Cardiac muscle cell (in vitro differentiated cells and primary cell): Measurements from ENCODE around the gene INPP4A. TPM values are rescaled to one million over a fixed set of nuclear protein-coding genes. Genes with fewer than 3 reads are reported as not detected.
"Not testable (repeated sequence)": the region's sequence is repeated elsewhere in the genome, so short reads cannot be mapped to it uniquely, and the experiment has no call there.

Experiments used
- DNase-seq, 2 donors: peaks; one replicate each; pipeline versions ENCODE4 v3.0.0 to v3.0.0-alpha.2; 2010 to 2017; ENCODE audit warnings: low read depth in 1 of 2, low spot score in 1 of 2
- H3K27ac ChIP-seq: fragments of 200-600 bp; sonication (generic); 2 replicates; pipeline ENCODE4 v1.5.1; 2016
- H3K27me3 ChIP-seq: fragments of 200-600 bp; sonication (generic); 2 replicates; pipeline ENCODE4 v1.6.0; 2016; ENCODE audit warnings: control low read depth
- H3K36me3 ChIP-seq: fragments of 200-600 bp; sonication (generic); 2 replicates; pipeline ENCODE4 v1.5.1; 2016; ENCODE audit warnings: control low read depth
- H3K4me1 ChIP-seq: fragments of 200-600 bp; sonication (generic); 2 replicates; pipeline ENCODE4 v1.8.1; 2017; ENCODE audit warnings: low read depth, mild to moderate bottlenecking, mixed run types
- H3K4me3 ChIP-seq: fragments of 200-600 bp; sonication (generic); 2 replicates; pipeline ENCODE4 v1.5.1; 2016; ENCODE audit warnings: mild to moderate bottlenecking
- H3K9me3 ChIP-seq: fragments of 200-600 bp; sonication (generic); 2 replicates; pipeline ENCODE4 v1.5.1; 2017; ENCODE audit warnings: low read depth, mild to moderate bottlenecking, control low read depth
- polyA plus RNA-seq: library from polyadenylated mRNA; unstranded; fragments of >200 nt; fragmentation: Nextera tagmentation; extraction: Ambion mirVana; gene quantifications from 2 replicates; pipeline ENCODE4 v1.2.1, GENCODE V29; 2016
- total RNA-seq: library from RNA; depleted of rRNA; stranded (reverse); fragments of >200 nt; gene quantifications from 2 replicates; pipeline ENCODE4 v1.2.3, GENCODE V29; 2016
- TF ChIP-seq, protein P1 (sequence below): IDR thresholded peaks from 2 replicates; pipeline ENCODE4 v1.5.1; 2012; ENCODE audit warnings: low read depth, mild to moderate bottlenecking, low read length

INPP4A gene
- total and polyA plus RNA-seq, 2 experiments from 2014 or later: 11.6 to 25.0 TPM

DNA sequence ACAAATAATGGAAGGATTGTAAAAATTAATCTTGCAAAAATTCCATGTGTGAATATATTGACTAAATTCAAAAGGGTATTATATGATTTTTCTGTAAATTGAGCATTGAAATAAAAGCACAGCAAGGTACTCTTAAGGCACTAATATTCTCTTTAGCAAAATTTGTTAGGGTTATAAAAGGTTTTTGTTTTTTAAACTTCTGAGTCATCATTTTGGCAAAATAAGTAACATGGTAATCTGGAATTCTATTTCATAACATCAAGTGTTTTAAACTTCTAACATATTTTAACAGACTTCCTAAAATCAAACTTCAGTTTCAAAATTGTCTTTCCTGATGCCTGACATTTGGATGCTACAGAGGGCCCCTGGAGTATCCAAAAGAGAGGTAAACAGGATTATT lies 12.5 kb upstream of the INPP4A start:
- Histone ChIP-seq H3K27ac (no peak overlapping the region), H3K4me3 (no peak overlapping the region), H3K4me1 (no peaks in the 10 kb centered on the region), H3K9me3 (no peaks in the 10 kb centered on the region), H3K27me3 (no peaks in the 10 kb centered on the region), H3K36me3 (no peaks in the 10 kb centered on the region)
- DNase-seq: no peak
- TF ChIP-seq, protein P1, sequence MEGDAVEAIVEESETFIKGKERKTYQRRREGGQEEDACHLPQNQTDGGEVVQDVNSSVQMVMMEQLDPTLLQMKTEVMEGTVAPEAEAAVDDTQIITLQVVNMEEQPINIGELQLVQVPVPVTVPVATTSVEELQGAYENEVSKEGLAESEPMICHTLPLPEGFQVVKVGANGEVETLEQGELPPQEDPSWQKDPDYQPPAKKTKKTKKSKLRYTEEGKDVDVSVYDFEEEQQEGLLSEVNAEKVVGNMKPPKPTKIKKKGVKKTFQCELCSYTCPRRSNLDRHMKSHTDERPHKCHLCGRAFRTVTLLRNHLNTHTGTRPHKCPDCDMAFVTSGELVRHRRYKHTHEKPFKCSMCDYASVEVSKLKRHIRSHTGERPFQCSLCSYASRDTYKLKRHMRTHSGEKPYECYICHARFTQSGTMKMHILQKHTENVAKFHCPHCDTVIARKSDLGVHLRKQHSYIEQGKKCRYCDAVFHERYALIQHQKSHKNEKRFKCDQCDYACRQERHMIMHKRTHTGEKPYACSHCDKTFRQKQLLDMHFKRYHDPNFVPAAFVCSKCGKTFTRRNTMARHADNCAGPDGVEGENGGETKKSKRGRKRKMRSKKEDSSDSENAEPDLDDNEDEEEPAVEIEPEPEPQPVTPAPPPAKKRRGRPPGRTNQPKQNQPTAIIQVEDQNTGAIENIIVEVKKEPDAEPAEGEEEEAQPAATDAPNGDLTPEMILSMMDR: no peak

DNA sequence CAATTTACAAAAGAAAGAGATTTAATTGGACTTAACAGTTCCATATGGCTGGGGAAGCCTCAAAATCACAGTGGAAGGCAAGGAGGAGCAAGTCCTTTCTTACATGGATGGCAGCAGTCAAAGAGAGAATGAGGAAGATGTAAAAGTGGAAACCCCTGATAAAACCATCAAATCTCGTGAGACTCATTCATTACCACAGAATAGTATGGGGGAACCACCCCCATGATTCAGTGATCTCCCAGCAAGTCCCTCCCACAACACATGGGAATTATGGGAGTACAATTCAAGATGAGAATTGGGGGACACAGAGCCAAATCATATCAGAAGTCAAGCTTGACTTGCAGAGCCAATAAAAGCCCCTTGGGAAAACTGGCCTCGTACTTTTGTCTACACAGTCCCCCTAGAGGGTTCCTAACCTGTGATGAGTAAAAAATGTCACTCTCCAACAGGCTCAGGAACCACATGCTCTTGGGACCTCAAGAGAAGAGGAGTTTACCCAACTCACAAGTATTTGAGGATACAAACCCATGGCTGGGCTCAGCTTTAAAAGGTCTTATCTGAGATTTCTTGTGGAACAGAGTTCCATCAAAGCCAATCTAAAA lies 11.2 kb upstream of the INPP4A start:
- Histone ChIP-seq H3K27ac (no peak overlapping the region), H3K27me3 (no peaks in the 10 kb centered on the region), H3K4me1 (no peaks in the 10 kb centered on the region), H3K4me3 (no peak overlapping the region), H3K36me3 (no peaks in the 10 kb centered on the region), H3K9me3 (no peaks in the 10 kb centered on the region)
- no peak for DNase-seq
- TF ChIP-seq, protein P1: no peak

DNA sequence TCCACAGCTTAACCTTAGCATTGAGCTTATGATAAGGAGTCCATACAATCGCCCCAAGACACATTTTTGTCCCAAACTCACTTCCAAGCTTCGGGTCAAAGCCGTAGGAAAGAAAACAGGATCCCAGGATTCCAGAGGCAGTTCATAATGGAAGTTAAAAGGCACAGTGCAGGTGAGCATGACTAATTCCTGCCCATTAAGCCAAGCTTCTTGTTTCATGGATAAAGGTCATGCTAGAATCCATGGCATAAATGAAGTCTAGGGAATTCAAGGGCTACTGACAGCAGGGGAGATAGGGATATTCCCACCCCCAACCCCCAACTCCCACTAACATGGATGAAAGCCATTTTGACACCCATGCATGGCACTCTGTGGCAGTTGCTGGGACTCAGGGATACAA lies 10.2 kb upstream of the INPP4A start:
- TF ChIP-seq, protein P1: no peak
- H3K9me3 ChIP-seq: no peaks in the 10 kb centered on the region
- no peaks in the 10 kb centered on the region for H3K4me1 ChIP-seq
- H3K4me3 ChIP-seq: no peak overlapping the region
- DNase-seq: no peak
- no peaks in the 10 kb centered on the region for H3K27me3 ChIP-seq
- no peaks in the 10 kb centered on the region for H3K36me3 ChIP-seq
- H3K27ac ChIP-seq: no peak overlapping the region

DNA sequence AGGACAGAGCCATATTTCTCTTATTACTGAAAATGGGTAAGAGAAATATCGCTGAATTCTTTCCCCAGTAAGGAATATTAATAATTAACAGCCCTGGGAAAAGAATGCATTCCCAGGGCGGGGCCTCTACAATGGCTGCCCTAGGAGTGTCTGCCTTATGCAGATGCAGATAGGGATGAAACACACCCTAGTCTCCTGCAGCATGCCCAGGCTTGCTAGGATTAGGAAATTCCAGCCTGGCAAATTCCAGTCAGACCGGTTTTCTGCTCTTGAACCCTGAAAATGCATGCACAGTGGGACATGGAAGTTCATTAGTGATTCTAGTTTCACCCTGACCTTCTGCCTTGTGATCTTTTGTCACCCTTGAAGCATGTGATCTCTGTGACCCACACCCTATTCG lies 9.0 kb upstream of the INPP4A start:
- not testable (repeated sequence) for H3K9me3 ChIP-seq, H3K36me3 ChIP-seq, DNase-seq, H3K27me3 ChIP-seq, H3K27ac ChIP-seq, H3K4me1 ChIP-seq, H3K4me3 ChIP-seq

DNA sequence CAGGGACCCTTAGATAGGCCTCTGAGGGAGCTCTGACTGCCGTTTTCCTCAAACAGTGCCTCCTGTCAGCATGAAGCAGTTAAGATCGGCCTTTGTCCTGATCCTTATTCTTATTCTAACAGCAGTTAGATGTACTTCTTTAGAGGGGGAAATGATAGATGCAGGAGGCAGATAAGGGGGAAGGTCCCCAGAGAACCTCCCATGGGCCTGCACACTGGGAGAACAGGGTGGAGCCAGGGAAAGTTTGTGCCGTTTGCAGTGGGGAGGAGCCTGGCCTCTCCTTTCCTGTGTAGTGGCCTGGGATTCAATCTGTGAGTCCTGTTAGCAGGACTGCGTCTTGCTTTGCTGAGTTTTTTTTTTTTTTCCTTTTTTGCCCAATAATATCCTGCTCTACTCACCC lies 7.9 kb upstream of the INPP4A start:
- H3K27ac ChIP-seq: no peak overlapping the region
- H3K9me3 ChIP-seq: no peaks in the 10 kb centered on the region
- no peak for DNase-seq
- H3K4me3 ChIP-seq: no peak overlapping the region
- no peaks in the 10 kb centered on the region for H3K36me3 ChIP-seq
- no peaks in the 10 kb centered on the region for H3K27me3 ChIP-seq
- TF ChIP-seq, protein P1: no peak
- H3K4me1 ChIP-seq: no peaks in the 10 kb centered on the region

DNA sequence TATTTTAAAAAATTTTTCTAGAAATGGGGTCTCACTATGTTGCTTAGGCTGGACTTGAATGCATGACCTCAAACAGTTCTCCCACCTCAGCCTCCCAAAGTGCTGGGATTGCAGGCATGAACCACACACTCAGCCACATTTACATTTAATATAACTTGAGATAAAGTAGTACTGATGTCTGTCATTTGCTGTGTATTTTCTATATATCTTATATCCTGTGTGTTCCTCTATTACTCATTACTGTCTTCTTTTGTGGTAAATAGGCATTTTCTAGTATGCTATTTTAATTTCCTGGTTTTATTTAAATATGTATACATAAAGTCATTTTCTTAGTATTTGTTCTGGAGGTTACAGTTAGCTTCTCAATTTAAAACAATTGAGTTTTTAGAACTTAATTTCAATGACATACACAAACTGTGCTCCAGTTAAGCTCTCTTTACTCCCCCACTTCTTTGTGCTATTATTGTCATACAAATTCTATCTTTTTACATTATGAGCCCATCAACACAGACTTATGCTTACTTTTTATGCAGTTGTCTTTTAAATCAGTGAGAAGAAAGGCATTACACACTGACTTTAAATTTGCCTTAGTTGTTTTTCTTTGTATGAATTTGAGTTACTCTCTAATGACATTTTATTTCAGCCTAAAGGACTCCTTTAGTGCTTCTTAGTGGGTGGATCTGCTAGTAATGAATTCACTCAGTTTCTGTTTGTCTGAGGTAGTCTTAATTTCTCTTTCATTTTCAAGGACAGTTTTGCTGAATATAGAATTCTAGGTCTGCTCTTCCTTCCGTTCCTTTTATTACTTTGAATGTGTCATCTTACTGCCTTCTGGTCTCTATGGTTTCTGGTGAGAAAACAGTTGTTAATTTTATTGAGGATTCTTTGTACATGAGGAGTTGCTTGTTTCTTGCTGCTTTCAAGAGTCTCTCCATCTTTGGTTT lies 6.2 kb upstream of the INPP4A start:
- no peaks in the 10 kb centered on the region for H3K27me3 ChIP-seq
- H3K4me1 ChIP-seq: no peaks in the 10 kb centered on the region
- no peak overlapping the region for H3K4me3 ChIP-seq
- H3K27ac ChIP-seq: no peak overlapping the region
- DNase-seq: no peak
- H3K36me3 ChIP-seq: no peaks in the 10 kb centered on the region
- TF ChIP-seq, protein P1: no peak
- H3K9me3 ChIP-seq: no peaks in the 10 kb centered on the region
